ENCODE data around the gene FAF1. TPM values are rescaled to one million over a fixed set of nuclear protein-coding genes. Genes with fewer than 3 reads are reported as not detected.
"Not testable (repeated sequence)": the region's sequence is repeated elsewhere in the genome, so short reads cannot be mapped to it uniquely, and the experiment has no call there.

The FAF1 gene
- total and polyA plus RNA-seq, 2 donors (not counting 1 experiment from before 2014, with no cell fraction given), result 39.6 to 40.0 TPM

- Histone ChIP-seq H3K27me3 (ENCODE audit: control insufficient read depth, insufficient read depth, low read length) (no peaks in the 10 kb centered on the region), H3K27ac (ENCODE audit: insufficient read depth, low read length) (no peak overlapping the region), H3K4me2 (ENCODE audit: extremely low read depth, insufficient read depth, low read length) (no peak overlapping the region), H3K4me3 (replicated peaks in 1 of 4; ENCODE audit: control extremely low read depth in 1 of 4, insufficient read depth in 1 of 4, low read depth in 3 of 4, low read length in 4 of 4) (no peak overlapping the region), H2AFZ (ENCODE audit: low read length) (no peak overlapping the region), H3K36me3 (ENCODE audit: control insufficient read depth, insufficient read depth, low read length) (no peaks in the 10 kb centered on the region), H4K20me1 (ENCODE audit: control insufficient read depth, extremely low read depth, insufficient read depth, low read length) (no peaks in the 10 kb centered on the region), H3K79me2 (ENCODE audit: control insufficient read depth, insufficient read depth, low read length) (no peaks in the 10 kb centered on the region), H3K9ac (ENCODE audit: insufficient read depth, low read length) (no peak overlapping the region), H3K4me1 (ENCODE audit: control insufficient read depth, extremely low read depth, insufficient read depth, low read length) (no peaks in the 10 kb centered on the region), H3K9me3 (ENCODE audit: control insufficient read depth, insufficient read depth, low read depth, low read length) (no peaks in the 10 kb centered on the region)
- DNase-seq (ENCODE audit: low read depth in 2 of 2), result no peak
- TF ChIP-seq EZH2 (IDR thresholded peaks at IDR 0.05; ENCODE audit: low read length, missing control alignments) (no peak), CTCF (conservative IDR thresholded peaks at IDR 0.05 in 1 of 2, IDR thresholded peaks at IDR 0.05 in 1 of 2; ENCODE audit: low read depth in 1 of 2, low read length in 2 of 2) (no peak)
Observed at GRCh38 chr1:50766688-50767087, 193.4 kb downstream of the FAF1 start.

GRCh38 chr1:50756543-50756942 lies 203.5 kb downstream of the FAF1 start:
- not testable (repeated sequence) for H3K79me2 ChIP-seq (ENCODE audit: control insufficient read depth, insufficient read depth, low read length); H3K27ac ChIP-seq (ENCODE audit: insufficient read depth, low read length); H2AFZ ChIP-seq (ENCODE audit: low read length); H3K4me3 ChIP-seq (replicated peaks in 1 of 4; ENCODE audit: control extremely low read depth in 1 of 4, insufficient read depth in 1 of 4, low read depth in 3 of 4, low read length in 4 of 4); H3K9me3 ChIP-seq (ENCODE audit: control insufficient read depth, insufficient read depth, low read depth, low read length); H3K4me1 ChIP-seq (ENCODE audit: control insufficient read depth, extremely low read depth, insufficient read depth, low read length); H3K4me2 ChIP-seq (ENCODE audit: extremely low read depth, insufficient read depth, low read length); H3K36me3 ChIP-seq (ENCODE audit: control insufficient read depth, insufficient read depth, low read length); H4K20me1 ChIP-seq (ENCODE audit: control insufficient read depth, extremely low read depth, insufficient read depth, low read length); H3K9ac ChIP-seq (ENCODE audit: insufficient read depth, low read length); DNase-seq (ENCODE audit: low read depth in 2 of 2); H3K27me3 ChIP-seq (ENCODE audit: control insufficient read depth, insufficient read depth, low read length)

GRCh38 chr1:50754764-50755163 lies 205.3 kb downstream of the FAF1 start:
- H3K9me3 ChIP-seq (ENCODE audit: control insufficient read depth, insufficient read depth, low read depth, low read length); H3K27me3 ChIP-seq (ENCODE audit: control insufficient read depth, insufficient read depth, low read length); H4K20me1 ChIP-seq (ENCODE audit: control insufficient read depth, extremely low read depth, insufficient read depth, low read length); H3K4me2 ChIP-seq (ENCODE audit: extremely low read depth, insufficient read depth, low read length); H3K36me3 ChIP-seq (ENCODE audit: control insufficient read depth, insufficient read depth, low read length); H3K27ac ChIP-seq (ENCODE audit: insufficient read depth, low read length); H3K4me1 ChIP-seq (ENCODE audit: control insufficient read depth, extremely low read depth, insufficient read depth, low read length); H3K79me2 ChIP-seq (ENCODE audit: control insufficient read depth, insufficient read depth, low read length); H3K9ac ChIP-seq (ENCODE audit: insufficient read depth, low read length); H2AFZ ChIP-seq (ENCODE audit: low read length); H3K4me3 ChIP-seq (replicated peaks in 1 of 4; ENCODE audit: control extremely low read depth in 1 of 4, insufficient read depth in 1 of 4, low read depth in 3 of 4, low read length in 4 of 4); DNase-seq (ENCODE audit: low read depth in 2 of 2): not testable (repeated sequence)

GRCh38 chr1:50750021-50750619 lies 209.9 kb downstream of the FAF1 start:
- peak; percentile 32 to 50 for DNase-seq (ENCODE audit: low read depth in 2 of 2)
- H3K27me3 ChIP-seq (ENCODE audit: control insufficient read depth, insufficient read depth, low read length), result no peaks in the 10 kb centered on the region
- no peaks in the 10 kb centered on the region for H4K20me1 ChIP-seq (ENCODE audit: control insufficient read depth, extremely low read depth, insufficient read depth, low read length)
- no peak overlapping the region for H3K9ac ChIP-seq (ENCODE audit: insufficient read depth, low read length)
- H3K4me3 ChIP-seq (replicated peaks in 1 of 4; ENCODE audit: control extremely low read depth in 1 of 4, insufficient read depth in 1 of 4, low read depth in 3 of 4, low read length in 4 of 4), result no peak overlapping the region
- H2AFZ ChIP-seq (ENCODE audit: low read length), result no peak overlapping the region
- H3K4me2 ChIP-seq (ENCODE audit: extremely low read depth, insufficient read depth, low read length), result no peak overlapping the region
- no peaks in the 10 kb centered on the region for H3K4me1 ChIP-seq (ENCODE audit: control insufficient read depth, extremely low read depth, insufficient read depth, low read length)
- no peaks in the 10 kb centered on the region for H3K36me3 ChIP-seq (ENCODE audit: control insufficient read depth, insufficient read depth, low read length)
- TF ChIP-seq CTCF (conservative IDR thresholded peaks at IDR 0.05 in 1 of 2, IDR thresholded peaks at IDR 0.05 in 1 of 2; ENCODE audit: low read depth in 1 of 2, low read length in 2 of 2) (peak; percentile 39 to 64), EZH2 (IDR thresholded peaks at IDR 0.05; ENCODE audit: low read length, missing control alignments) (no peak)
- no peak overlapping the region for H3K27ac ChIP-seq (ENCODE audit: insufficient read depth, low read length)
- H3K79me2 ChIP-seq (ENCODE audit: control insufficient read depth, insufficient read depth, low read length), result no peaks in the 10 kb centered on the region
- no peaks in the 10 kb centered on the region for H3K9me3 ChIP-seq (ENCODE audit: control insufficient read depth, insufficient read depth, low read depth, low read length)
